Thyroid gland (tissue), 4 donors: ENCODE measurements around the gene MAP4K1.

Experiments used
- CTCF ChIP-seq, 6 experiments: fragments of 200-600 bp in 3 of 6; fragments of 450-650 bp in 3 of 6; sonication (generic) in 3 of 6; IDR thresholded peaks; one replicate each; pipeline ENCODE4 v1.5.1; 2016 to 2019; ENCODE audit warnings: antibody characterized with exemption in 6 of 6, mild to moderate bottlenecking in 2 of 6, inconsistent platforms in 1 of 6, moderate library complexity in 1 of 6
- POLR2A ChIP-seq, 2 donors: fragments of 450-650 bp; IDR thresholded peaks; one replicate each; pipeline ENCODE4 v1.6.1; 2017; ENCODE audit warnings: antibody characterized with exemption in 2 of 2, mild to moderate bottlenecking in 2 of 2, moderate library complexity in 1 of 2

GRCh38 chr19:38547421-38547820 is 70.3 kb downstream of the MAP4K1 start:
- TF ChIP-seq CTCF (IDR thresholded peaks at IDR 0.05) (no peak), POLR2A (IDR thresholded peaks at IDR 0.05) (no peak)
